ENCODE data around the gene VWA5B2.

Gene VWA5B2

DNA sequence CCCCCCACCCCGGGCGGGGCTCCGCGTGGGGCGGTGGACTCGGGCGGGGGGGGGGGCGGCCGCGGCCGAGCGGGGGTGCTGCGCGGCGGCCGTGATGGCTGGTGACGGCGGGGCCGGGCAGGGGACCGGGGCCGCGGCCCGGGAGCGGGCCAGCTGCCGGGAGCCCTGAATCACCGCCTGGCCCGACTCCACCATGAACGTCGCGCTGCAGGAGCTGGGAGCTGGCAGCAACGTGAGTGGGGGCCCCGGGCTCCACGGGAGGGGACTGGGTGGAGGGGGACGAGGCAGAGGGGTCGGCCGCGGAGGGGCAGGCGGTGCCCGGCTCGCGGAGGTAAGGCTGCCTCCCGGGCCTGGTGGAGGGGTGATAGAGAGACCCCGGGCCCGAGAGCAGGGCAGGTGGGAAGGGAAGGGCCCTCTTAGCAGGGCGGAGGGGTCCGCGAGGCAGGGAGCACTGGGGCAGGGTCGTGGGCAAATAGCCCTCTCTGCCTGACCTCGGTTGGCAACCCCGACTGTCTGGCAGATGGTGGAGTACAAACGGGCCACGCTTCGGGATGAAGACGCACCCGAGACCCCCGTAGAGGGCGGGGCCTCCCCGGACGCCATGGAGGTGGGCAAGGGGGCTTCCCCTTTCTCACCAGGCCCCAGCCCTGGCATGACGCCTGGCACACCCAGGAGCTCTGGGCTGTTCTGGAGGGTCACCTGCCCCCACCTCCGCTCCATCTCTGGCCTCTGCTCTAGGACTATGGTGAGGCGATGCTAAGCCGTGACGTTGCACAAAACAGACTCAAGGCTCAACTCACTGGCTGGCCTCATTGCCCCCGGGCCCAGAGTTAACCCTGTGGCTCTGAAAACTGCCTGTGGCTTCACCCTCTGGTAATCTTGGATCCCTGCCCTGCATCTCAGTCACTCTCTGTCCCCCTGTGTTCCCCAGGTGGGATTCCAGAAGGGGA is 46.9 kb downstream of the VWA5B2 start, which contains the start of gene ECE2:
TSS of gene ECE2 (plus strand) at position 62 of the 950 bp plus-strand sequence. CDS start at position 194, 132 bp downstream.
- no peak for DNase-seq (ENCODE audit: low read depth)

DNA sequence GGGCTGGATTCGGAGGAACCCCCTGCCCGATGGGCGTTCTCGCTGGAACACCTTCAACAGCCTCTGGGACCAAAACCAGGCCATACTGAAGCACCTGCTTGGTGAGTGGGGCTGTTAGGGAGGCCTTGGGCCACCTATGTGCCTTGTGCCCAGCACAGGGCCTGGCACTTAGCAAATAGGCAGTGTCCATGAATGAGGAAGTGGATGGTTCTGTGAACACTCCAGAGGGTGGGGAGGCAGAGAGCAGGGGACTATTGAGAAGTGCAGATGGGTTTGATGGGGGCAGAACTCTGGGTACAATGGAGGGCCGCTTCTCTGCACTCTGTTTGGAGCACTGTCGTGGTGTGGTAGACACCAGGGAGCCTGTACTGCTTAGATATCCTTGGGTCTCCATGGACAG is 48.0 kb downstream of the VWA5B2 start:
- no peak for DNase-seq (ENCODE audit: low read depth)

DNA sequence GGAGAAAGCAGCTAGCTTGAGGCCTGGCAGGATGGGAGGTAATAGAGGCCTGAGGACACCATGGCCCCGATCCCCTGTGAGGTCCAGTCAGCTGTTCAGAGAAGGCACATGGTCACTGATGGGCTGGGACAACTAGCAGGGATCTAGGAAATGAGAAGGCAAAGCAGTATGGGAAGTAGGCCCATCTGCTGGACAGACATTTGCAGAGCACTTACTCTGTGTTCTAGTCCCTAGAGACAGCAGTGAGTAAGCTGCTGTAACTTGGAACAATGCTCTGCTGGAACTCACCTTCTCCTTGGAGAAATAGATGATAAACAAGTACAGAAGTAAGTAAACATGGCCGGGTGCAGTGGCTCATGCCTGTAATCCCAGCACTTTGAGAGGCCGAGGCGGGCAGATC is 53.6 kb downstream of the VWA5B2 start:
- no peak for DNase-seq (ENCODE audit: low read depth)

DNA sequence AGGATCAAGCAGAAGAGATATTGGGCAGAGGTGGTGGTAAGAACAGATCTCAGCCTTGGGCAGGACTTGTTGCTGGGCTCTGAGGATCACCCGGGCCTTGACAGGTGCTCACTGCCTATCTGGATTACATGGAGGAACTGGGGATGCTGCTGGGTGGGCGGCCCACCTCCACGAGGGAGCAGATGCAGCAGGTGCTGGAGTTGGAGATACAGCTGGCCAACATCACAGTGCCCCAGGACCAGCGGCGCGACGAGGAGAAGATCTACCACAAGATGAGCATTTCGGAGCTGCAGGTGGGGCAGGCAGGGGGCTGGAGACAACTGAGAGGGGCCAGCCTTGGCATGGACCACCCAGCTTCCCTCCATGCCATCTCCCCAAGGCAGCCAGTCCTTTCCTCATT is 54.3 kb downstream of the VWA5B2 start:
- no peak for DNase-seq (ENCODE audit: low read depth)

DNA sequence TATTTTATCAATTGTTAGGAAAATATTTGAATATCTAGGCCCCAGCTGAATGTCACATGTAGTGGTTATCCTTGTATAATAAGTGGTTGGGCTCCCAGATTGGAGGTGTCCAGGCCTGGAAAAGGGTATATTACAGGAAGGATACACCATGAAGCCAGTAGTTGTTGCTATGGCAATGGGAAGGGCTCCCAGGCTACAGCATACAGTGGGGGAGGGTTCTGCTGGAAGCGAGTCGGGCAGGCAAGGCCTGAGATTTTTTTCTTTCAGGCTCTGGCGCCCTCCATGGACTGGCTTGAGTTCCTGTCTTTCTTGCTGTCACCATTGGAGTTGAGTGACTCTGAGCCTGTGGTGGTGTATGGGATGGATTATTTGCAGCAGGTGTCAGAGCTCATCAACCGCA is 55.3 kb downstream of the VWA5B2 start:
- no peak for DNase-seq (ENCODE audit: low read depth)

DNA sequence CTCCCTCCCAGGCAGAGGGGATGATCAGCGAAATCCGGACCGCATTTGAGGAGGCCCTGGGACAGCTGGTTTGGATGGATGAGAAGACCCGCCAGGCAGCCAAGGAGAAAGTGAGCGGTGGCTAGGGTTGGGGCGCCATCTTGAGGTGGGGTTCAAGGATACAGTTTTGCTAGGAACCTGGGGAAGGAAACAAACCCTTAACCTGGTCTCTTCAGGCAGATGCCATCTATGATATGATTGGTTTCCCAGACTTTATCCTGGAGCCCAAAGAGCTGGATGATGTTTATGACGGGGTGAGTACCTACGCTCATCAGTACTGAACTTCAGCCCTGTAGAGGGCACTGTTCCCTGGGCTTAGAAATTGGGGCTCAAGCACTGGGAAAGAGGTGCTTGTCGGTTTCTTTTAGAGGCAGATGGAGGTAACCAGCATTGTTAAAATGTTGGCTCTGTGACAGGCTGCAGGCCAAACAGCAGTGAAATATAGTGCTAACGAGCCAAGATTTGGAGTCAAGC is 60.1 kb downstream of the VWA5B2 start:
- DNase-seq (ENCODE audit: low read depth): peak; percentile 40

DNA sequence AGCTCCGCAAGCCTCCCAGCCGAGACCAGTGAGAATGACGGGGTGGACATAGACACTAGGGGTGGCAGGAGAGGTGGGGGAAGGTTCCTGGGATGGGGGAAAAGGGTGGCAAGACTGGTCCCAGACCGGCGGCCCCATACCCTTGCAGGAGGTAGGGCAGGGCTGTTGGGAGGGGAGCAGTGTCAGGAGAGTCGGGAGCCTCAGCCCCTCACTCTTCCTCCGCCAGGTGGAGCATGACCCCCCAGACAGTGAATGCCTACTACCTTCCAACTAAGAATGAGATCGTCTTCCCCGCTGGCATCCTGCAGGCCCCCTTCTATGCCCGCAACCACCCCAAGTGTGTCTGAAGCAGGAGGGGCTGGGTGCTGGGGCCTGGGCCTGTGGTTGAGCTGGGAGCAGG is 60.9 kb downstream of the VWA5B2 start:
- DNase-seq (ENCODE audit: low read depth): no peak

DNA sequence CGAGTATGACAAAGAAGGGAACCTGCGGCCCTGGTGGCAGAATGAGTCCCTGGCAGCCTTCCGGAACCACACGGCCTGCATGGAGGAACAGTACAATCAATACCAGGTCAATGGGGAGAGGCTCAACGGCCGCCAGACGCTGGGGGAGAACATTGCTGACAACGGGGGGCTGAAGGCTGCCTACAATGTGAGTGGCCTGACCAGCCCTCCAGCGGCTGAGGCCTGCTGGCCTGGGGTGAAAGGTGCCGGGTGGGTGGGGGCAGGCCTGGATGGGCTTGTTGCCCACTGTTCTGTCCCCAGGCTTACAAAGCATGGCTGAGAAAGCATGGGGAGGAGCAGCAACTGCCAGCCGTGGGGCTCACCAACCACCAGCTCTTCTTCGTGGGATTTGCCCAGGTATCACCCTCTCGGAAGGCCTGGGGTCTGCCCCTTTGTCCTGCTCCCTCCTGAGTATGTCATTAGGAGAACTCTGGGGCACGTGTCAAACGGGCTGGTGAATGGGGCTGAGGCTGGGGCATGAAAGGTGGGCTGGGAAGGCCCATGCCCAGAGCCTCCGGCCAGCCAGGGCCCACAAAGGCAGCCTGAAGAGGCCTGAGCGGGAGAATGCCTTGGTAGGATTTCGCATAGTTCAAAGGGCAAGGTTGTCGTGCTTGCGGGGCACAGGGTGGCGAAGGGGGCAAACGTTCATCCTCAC is 61.8 kb downstream of the VWA5B2 start:
- DNase-seq (ENCODE audit: low read depth): no peak

Measured in stimulated activated CD8-positive, alpha-beta memory T cell treated with anti-CD3 and anti-CD28 coated beads, Interleukin-12 subunit alpha, Interleukin-12 subunit beta, amount 100 ng/mL, for 4 hours (primary cell).